Peyer's patch (tissue), 4 donors: ENCODE measurements around the gene FGR.

Experiments used
- POLR2A ChIP-seq, 2 donors: fragments of 450-650 bp; IDR thresholded peaks; one replicate each; pipeline ENCODE4 v1.5.1; 2017; ENCODE audit warnings: antibody characterized with exemption in 2 of 2, mild to moderate bottlenecking in 2 of 2, moderate library complexity in 2 of 2
- TF ChIP-seq, protein P1 (sequence below), 6 experiments: fragments of 450-650 bp in 4 of 6; fragments of 200-600 bp in 2 of 6; sonication (generic) in 1 of 6; IDR thresholded peaks; one replicate each; pipeline ENCODE4 v1.5.1; 2017 to 2019; ENCODE audit warnings: antibody characterized with exemption in 6 of 6, mild to moderate bottlenecking in 3 of 6, moderate library complexity in 1 of 6

GRCh38 chr1:27594564-27595510 lies 40.1 kb downstream of the FGR start:
- TF ChIP-seq, protein P1, sequence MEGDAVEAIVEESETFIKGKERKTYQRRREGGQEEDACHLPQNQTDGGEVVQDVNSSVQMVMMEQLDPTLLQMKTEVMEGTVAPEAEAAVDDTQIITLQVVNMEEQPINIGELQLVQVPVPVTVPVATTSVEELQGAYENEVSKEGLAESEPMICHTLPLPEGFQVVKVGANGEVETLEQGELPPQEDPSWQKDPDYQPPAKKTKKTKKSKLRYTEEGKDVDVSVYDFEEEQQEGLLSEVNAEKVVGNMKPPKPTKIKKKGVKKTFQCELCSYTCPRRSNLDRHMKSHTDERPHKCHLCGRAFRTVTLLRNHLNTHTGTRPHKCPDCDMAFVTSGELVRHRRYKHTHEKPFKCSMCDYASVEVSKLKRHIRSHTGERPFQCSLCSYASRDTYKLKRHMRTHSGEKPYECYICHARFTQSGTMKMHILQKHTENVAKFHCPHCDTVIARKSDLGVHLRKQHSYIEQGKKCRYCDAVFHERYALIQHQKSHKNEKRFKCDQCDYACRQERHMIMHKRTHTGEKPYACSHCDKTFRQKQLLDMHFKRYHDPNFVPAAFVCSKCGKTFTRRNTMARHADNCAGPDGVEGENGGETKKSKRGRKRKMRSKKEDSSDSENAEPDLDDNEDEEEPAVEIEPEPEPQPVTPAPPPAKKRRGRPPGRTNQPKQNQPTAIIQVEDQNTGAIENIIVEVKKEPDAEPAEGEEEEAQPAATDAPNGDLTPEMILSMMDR (IDR thresholded peaks at IDR 0.05), result no peak
- no peak for TF ChIP-seq POLR2A (IDR thresholded peaks at IDR 0.05)
